GM12865 (cell line): ENCODE data around the gene VWA8.

Experiments
- DNase-seq: peaks from one replicate; pipeline ENCODE4 v3.0.0; 2010; ENCODE audit warnings: low read depth
- H3K4me3 ChIP-seq: 2 replicates; pipeline ENCODE4 v1.5.1; 2011; ENCODE audit warnings: mild to moderate bottlenecking, low read depth, low read length, control low read depth
- TF ChIP-seq, protein P1 (sequence below): IDR thresholded peaks from 2 replicates; pipeline ENCODE4 v1.5.1; 2011; ENCODE audit warnings: low read length, control low read depth, low read depth, inconsistent platforms; ENCODE audit not compliant: insufficient read depth; ENCODE audit errors: missing control alignments

The VWA8 gene

GRCh38 chr13:41658057-41658661 lies 302.8 kb downstream of the VWA8 start:
- TF ChIP-seq, protein P1, sequence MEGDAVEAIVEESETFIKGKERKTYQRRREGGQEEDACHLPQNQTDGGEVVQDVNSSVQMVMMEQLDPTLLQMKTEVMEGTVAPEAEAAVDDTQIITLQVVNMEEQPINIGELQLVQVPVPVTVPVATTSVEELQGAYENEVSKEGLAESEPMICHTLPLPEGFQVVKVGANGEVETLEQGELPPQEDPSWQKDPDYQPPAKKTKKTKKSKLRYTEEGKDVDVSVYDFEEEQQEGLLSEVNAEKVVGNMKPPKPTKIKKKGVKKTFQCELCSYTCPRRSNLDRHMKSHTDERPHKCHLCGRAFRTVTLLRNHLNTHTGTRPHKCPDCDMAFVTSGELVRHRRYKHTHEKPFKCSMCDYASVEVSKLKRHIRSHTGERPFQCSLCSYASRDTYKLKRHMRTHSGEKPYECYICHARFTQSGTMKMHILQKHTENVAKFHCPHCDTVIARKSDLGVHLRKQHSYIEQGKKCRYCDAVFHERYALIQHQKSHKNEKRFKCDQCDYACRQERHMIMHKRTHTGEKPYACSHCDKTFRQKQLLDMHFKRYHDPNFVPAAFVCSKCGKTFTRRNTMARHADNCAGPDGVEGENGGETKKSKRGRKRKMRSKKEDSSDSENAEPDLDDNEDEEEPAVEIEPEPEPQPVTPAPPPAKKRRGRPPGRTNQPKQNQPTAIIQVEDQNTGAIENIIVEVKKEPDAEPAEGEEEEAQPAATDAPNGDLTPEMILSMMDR, result no peak
- H3K4me3 ChIP-seq, result no peak overlapping the region
- DNase-seq, result no peak

GRCh38 chr13:41655997-41656396 lies 304.9 kb downstream of the VWA8 start:
- no peak overlapping the region for H3K4me3 ChIP-seq
- DNase-seq, result no peak
- TF ChIP-seq, protein P1, result no peak

- TF ChIP-seq, protein P1, result no peak
- no peak for DNase-seq
Observed at GRCh38 chr13:41654796-41655195, 306.1 kb downstream of the VWA8 start.

GRCh38 chr13:41652735-41653361 lies 308.1 kb downstream of the VWA8 start:
- TF ChIP-seq, protein P1, result peak; percentile 42
- peak; percentile 58 for DNase-seq
- no peak overlapping the region for H3K4me3 ChIP-seq

More at GRCh38 chr13:41654796-41655195, 306.1 kb downstream of the VWA8 start:
- H3K4me3 ChIP-seq, result no peak overlapping the region

DNA sequence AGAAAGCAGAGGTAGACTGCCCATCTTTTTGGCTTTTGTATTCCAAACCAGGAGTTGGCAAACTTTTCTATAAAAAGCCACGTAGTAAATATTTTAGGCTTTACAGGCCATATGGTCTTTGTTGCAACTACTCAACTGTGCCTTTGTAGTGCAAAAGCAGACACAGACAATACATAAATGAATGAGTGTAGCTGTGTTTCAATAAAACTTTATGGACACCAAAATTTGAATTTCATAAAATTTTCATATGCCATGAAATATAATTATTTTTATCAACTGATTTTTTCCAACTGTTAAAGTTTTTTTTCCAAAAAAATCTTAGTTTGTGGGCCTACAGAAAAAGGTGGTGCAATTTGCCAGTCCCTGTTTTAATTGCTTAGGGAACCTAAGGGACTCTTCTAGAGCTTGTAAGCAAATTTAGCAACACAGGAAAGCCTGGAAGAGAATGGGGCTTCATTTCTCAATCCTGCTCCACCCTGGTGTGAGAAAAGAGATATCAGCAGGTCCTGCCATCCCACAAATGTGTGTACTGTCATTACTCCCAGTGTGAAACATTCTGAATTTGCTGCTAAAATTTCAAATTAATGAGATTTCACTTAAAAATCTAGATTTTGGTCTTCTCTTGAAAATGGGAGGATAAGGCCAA lies 309.4 kb downstream of the VWA8 start:
- H3K4me3 ChIP-seq, result no peak overlapping the region
- DNase-seq, result no peak
- TF ChIP-seq, protein P1, result no peak

GRCh38 chr13:41650706-41651105 lies 310.2 kb downstream of the VWA8 start:
- TF ChIP-seq, protein P1, result no peak
- H3K4me3 ChIP-seq, result no peak overlapping the region

More at GRCh38 chr13:41650706-41651105, 310.2 kb downstream of the VWA8 start:
- DNase-seq, result no peak
